HCT116 (cell line): ENCODE results near the gene CSRP1. TPM values are rescaled to one million over a fixed set of nuclear protein-coding genes. Genes with fewer than 3 reads are reported as not detected.

Source experiments
- ATAC-seq: fragments of 200-7000 bp; cut with Tn5 transposase; 2 replicates; pipeline ENCODE4 v1.9.1; 2020; ENCODE audit warnings: mild to moderate bottlenecking, moderate library complexity
- BruUV-seq: library from RNA; stranded (reverse); fragments of 400-500 nt; replicated peaks from 2 replicates; lab custom pipeline; 2021; lab: Mats Ljungman, UMichigan
- CTCF ChIA-PET: fragments of 300-600 bp; sonication (Branson Sonifier 250); formaldehyde crosslinking; loops from one replicate; lab custom pipeline; 2021; ENCODE audit warnings: antibody characterized with exemption; lab: Charles Lee
- POLR2A ChIA-PET: fragments of 300-600, 350-600 bp; sonication (Branson Sonifier 250); formaldehyde crosslinking; loops from one replicate; lab custom pipeline; 2021; ENCODE audit warnings: antibody characterized with exemption; lab: Charles Lee
- RAD21 ChIA-PET, 2 experiments: fragments of 300-600 bp; sonication (Branson Sonifier 250); formaldehyde crosslinking; loops; one replicate each; lab custom pipeline; 2023; ENCODE audit warnings: low total read pairs in 2 of 2; ENCODE audit not compliant: uncharacterized antibody in 2 of 2, unreplicated experiment in 2 of 2, low non-redundant PET in 1 of 2; lab: Charles Lee
- DNase-seq: peaks from one replicate; pipeline ENCODE4 v3.0.0-alpha.2; 2010; ENCODE audit warnings: low read depth, low spot score
- H2AFZ ChIP-seq: fragments of 200-600 bp; shearing (Covaris generic), sonication (generic); 2 replicates; pipeline ENCODE4 v1.6.1; 2017; ENCODE audit warnings: low read depth, mixed run types, mixed read lengths, antibody characterized with exemption, low read length; ENCODE audit not compliant: poor library complexity, severe bottlenecking
- H3K27ac ChIP-seq: 2 replicates; pipeline ENCODE4 v1.5.1; 2012; ENCODE audit warnings: low read depth, low read length
- H3K27me3 ChIP-seq: fragments of 200-600 bp; sonication (generic); 2 replicates; pipeline ENCODE4 v1.6.1; 2016; ENCODE audit warnings: mixed run types, low read length, mixed read lengths; ENCODE audit not compliant: insufficient read depth
- H3K36me3 ChIP-seq, 2 experiments: fragments of 200-500 bp in 1 of 2; fragments of 200-600 bp in 1 of 2; sonication (Bioruptor generic) in 1 of 2; sonication (generic) in 1 of 2; 2 replicates each; pipeline versions ENCODE4 v1.5.1 to v1.6.1; 2014 to 2016; ENCODE audit warnings: low read length in 2 of 2, inconsistent platforms in 1 of 2, mixed read lengths in 1 of 2, mixed run types in 1 of 2; ENCODE audit not compliant: insufficient read depth in 2 of 2, control insufficient read depth in 1 of 2
- H3K4me1 ChIP-seq, 2 experiments: fragments of 200-600 bp in 1 of 2; sonication (generic) in 1 of 2; 2 replicates each; pipeline versions ENCODE4 v1.5.1 to v1.6.1; 2012 to 2017; ENCODE audit warnings: low read length in 2 of 2, inconsistent platforms in 1 of 2, mild to moderate bottlenecking in 1 of 2, mixed read lengths in 1 of 2, mixed run types in 1 of 2, moderate library complexity in 1 of 2; ENCODE audit not compliant: insufficient read depth in 2 of 2, control insufficient read depth in 1 of 2
- H3K4me2 ChIP-seq: fragments of 200-600 bp; sonication (generic); 2 replicates; pipeline ENCODE4 v1.6.1; 2017; ENCODE audit warnings: mixed run types, low read length, mixed read lengths
- H3K4me3 ChIP-seq, 2 experiments: fragments of 200-600 bp in 1 of 2; sonication (generic) in 1 of 2; replicated peaks in 1 of 2; 2 replicates each; pipeline ENCODE4 v1.5.1; 2011 to 2016; ENCODE audit warnings: low read length in 2 of 2, control low read depth in 1 of 2, low read depth in 1 of 2, mild to moderate bottlenecking in 1 of 2, mixed read lengths in 1 of 2, mixed run types in 1 of 2
- H3K79me2 ChIP-seq: fragments of 200-600 bp; sonication (generic); 2 replicates; pipeline ENCODE4 v1.6.1; 2017; ENCODE audit warnings: mild to moderate bottlenecking, mixed run types, low read length, moderate library complexity, mixed read lengths; ENCODE audit not compliant: insufficient read depth
- H3K9ac ChIP-seq: fragments of 200-600 bp; sonication (generic); 2 replicates; pipeline ENCODE4 v1.6.1; 2016; ENCODE audit warnings: low read length, mixed read lengths
- H3K9me2 ChIP-seq: fragments of 200-600 bp; sonication (generic), shearing (Covaris generic); 2 replicates; pipeline ENCODE4 v1.6.1; 2017; ENCODE audit warnings: mixed run types, mild to moderate bottlenecking, moderate library complexity; ENCODE audit not compliant: insufficient read depth
- H3K9me3 ChIP-seq, 2 experiments: fragments of 200-500 bp in 1 of 2; fragments of 200-600 bp in 1 of 2; sonication (Bioruptor generic) in 1 of 2; sonication (generic) in 1 of 2; 2 replicates each; pipeline ENCODE4 v1.6.1; 2014 to 2017; ENCODE audit warnings: low read length in 2 of 2, mixed read lengths in 2 of 2, inconsistent platforms in 1 of 2, low read depth in 1 of 2, mild to moderate bottlenecking in 1 of 2, mixed run types in 1 of 2, moderate library complexity in 1 of 2; ENCODE audit not compliant: control insufficient read depth in 1 of 2, insufficient read depth in 1 of 2
- H4K20me1 ChIP-seq: fragments of 200-600 bp; sonication (generic), shearing (Covaris generic); 2 replicates; pipeline ENCODE4 v1.6.1; 2017; ENCODE audit warnings: mixed run types, mild to moderate bottlenecking, moderate library complexity; ENCODE audit not compliant: insufficient read depth
- ATF3 ChIP-seq: IDR thresholded peaks from 2 replicates; pipeline ENCODE4 v1.6.1; 2012
- CBX3 ChIP-seq: IDR thresholded peaks from 2 replicates; pipeline ENCODE4 v1.6.1; 2012; ENCODE audit warnings: low read depth
- CEBPB ChIP-seq: IDR thresholded peaks from 2 replicates; pipeline ENCODE4 v1.6.1; 2012; ENCODE audit warnings: low read depth
- CTCF ChIP-seq, 3 experiments: fragments of 200-600 bp in 1 of 3; sonication (generic) in 1 of 3; IDR thresholded peaks in 2 of 3; conservative IDR thresholded peaks in 1 of 3; 2 replicates each; pipeline ENCODE4 v1.5.1; 2012 to 2017; ENCODE audit warnings: low read depth in 2 of 3, low read length in 2 of 3, antibody characterized with exemption in 1 of 3, borderline replicate concordance in 1 of 3, control low read depth in 1 of 3, mild to moderate bottlenecking in 1 of 3, mixed read lengths in 1 of 3, mixed run types in 1 of 3, moderate library complexity in 1 of 3; ENCODE audit not compliant: insufficient read depth in 1 of 3
- EGR1 ChIP-seq: IDR thresholded peaks from 2 replicates; pipeline ENCODE4 v1.6.1; 2012; ENCODE audit warnings: low read depth
- ELF1 ChIP-seq: IDR thresholded peaks from 2 replicates; pipeline ENCODE4 v1.6.1; 2012; ENCODE audit warnings: low read depth, borderline replicate concordance
- EZH2 ChIP-seq: fragments of 200-600 bp; sonication (generic); IDR thresholded peaks from 2 replicates; pipeline ENCODE4 v1.6.1; 2017; ENCODE audit warnings: antibody characterized with exemption, mixed run types
- EZH2phosphoT487 ChIP-seq: fragments of 200-600 bp; IDR thresholded peaks from 2 replicates; pipeline ENCODE4 v1.6.1; 2018; ENCODE audit warnings: antibody characterized with exemption, borderline replicate concordance
- FOSL1 ChIP-seq: IDR thresholded peaks from 2 replicates; pipeline ENCODE4 v1.6.1; 2012; ENCODE audit warnings: low read depth
- JUND ChIP-seq: IDR thresholded peaks from 2 replicates; pipeline ENCODE4 v1.6.1; 2012
- MAX ChIP-seq: IDR thresholded peaks from 2 replicates; pipeline ENCODE4 v1.6.1; 2012
- POLR2AphosphoS5 ChIP-seq: IDR thresholded peaks from 2 replicates; pipeline ENCODE4 v1.6.1; 2011; ENCODE audit warnings: mild to moderate bottlenecking, low read depth, low read length, moderate library complexity
- RAD21 ChIP-seq: IDR thresholded peaks from 2 replicates; pipeline ENCODE4 v1.6.1; 2012; ENCODE audit warnings: low read depth, mild to moderate bottlenecking
- REST ChIP-seq: IDR thresholded peaks from 2 replicates; pipeline ENCODE4 v1.6.1; 2012; ENCODE audit warnings: low read depth
- SIN3A ChIP-seq: IDR thresholded peaks from 2 replicates; pipeline ENCODE4 v1.6.1; 2012; ENCODE audit warnings: low read depth
- SRF ChIP-seq: IDR thresholded peaks from 2 replicates; pipeline ENCODE4 v1.6.1; 2012; ENCODE audit warnings: low read depth
- TCF7L2 ChIP-seq: IDR thresholded peaks from 2 replicates; pipeline ENCODE4 v1.7.0; 2011; ENCODE audit warnings: borderline replicate concordance, inconsistent platforms; ENCODE audit not compliant: insufficient read depth, insufficient read length; ENCODE audit errors: extremely low read depth
- YY1 ChIP-seq: IDR thresholded peaks from 2 replicates; pipeline ENCODE4 v1.6.1; 2011; ENCODE audit warnings: low read length, low read depth, moderate library complexity, mild to moderate bottlenecking; ENCODE audit not compliant: insufficient replicate concordance; ENCODE audit errors: extremely low read depth
- intact Hi-C: fragments of 100-400 bp; cut with micrococcal nuclease; formaldehyde crosslinking; loops from 2 replicates; pipeline ENCODE4 v1.10.0; 2022
- total RNA-seq: library from RNA; stranded (reverse); gene quantifications from one replicate; pipeline ENCODE4 v1.2.1, GENCODE V29; 2021; ENCODE audit not compliant: unreplicated experiment

CSRP1 gene
- total RNA-seq, 1 experiment from 2014 or later = 51.7 TPM

- no peak for TF ChIP-seq RAD21
- TF ChIP-seq FOSL1 = no peak
- TF ChIP-seq EGR1 = no peak
- no peak for TF ChIP-seq POLR2AphosphoS5
- no peak for TF ChIP-seq CEBPB
- TF ChIP-seq ELF1 = no peak
- TF ChIP-seq JUND = no peak
These were observed 48.6 kb upstream of the CSRP1 start (continued) for GRCh38 chr1:201555593-201555945.

- ChIA-PET RAD21 (no interaction called here), POLR2A (no interaction called here)
- H3K4me1 ChIP-seq = peaks cover 2 to 26% of the 10 kb centered on the region in 2 experiments; a peak in 3 of 4 replicates
- H3K9me3 ChIP-seq = no peaks in the 10 kb centered on the region
- no peaks in the 10 kb centered on the region for H3K27me3 ChIP-seq
- no peak overlapping the region for H3K27ac ChIP-seq
- no peaks in the 10 kb centered on the region for H4K20me1 ChIP-seq
- H3K79me2 ChIP-seq = no peaks in the 10 kb centered on the region
- no TSS peak for BruUV-seq
- no peak overlapping the region for H2AFZ ChIP-seq
- no peak for TF ChIP-seq REST
- TF ChIP-seq EGR1 = no peak
- TF ChIP-seq MAX = no peak
- TF ChIP-seq ELF1 = no peak
- TF ChIP-seq CBX3 = no peak
- TF ChIP-seq EZH2phosphoT487 = no peak
- TF ChIP-seq SIN3A = no peak
- TF ChIP-seq ATF3 = no peak
- TF ChIP-seq EZH2 = no peak
- no peak for TF ChIP-seq POLR2AphosphoS5
- no peak for TF ChIP-seq TCF7L2
- TF ChIP-seq SRF = no peak
- TF ChIP-seq FOSL1 = no peak
- no peak for TF ChIP-seq CEBPB
- TF ChIP-seq YY1 = no peak
- no peak for TF ChIP-seq RAD21
- no peak for TF ChIP-seq CTCF (IDR thresholded peaks at IDR 0.05 in 2 of 3, conservative IDR thresholded peaks at IDR 0.05 in 1 of 3; ENCODE audit: borderline replicate concordance in 1 of 3, insufficient read depth in 1 of 3, low read depth in 2 of 3, low read length in 2 of 3)
- TF ChIP-seq, all 23 proteins: peak for 0
- Histone ChIP-seq H3K9ac (no peak overlapping the region), H3K4me3 (no peak overlapping the region), H3K9me2 (no peaks in the 10 kb centered on the region), H3K36me3 (no peaks in the 10 kb centered on the region), H3K4me2 (no peak overlapping the region)
- CTCF ChIA-PET = interaction anchor here (1.3 kb wide), 1 partner anchor 238 kb away, joined by 3 read pairs; no protein-coding TSS in a partner anchor
- ATAC-seq (no peak), DNase-seq (no peak)
- intact Hi-C loops = no loop called here
These were observed 48.1 kb upstream of the CSRP1 start for GRCh38 chr1:201554789-201555592.
